Measurements from ENCODE around the gene NEAT1.

Gene NEAT1

GRCh38 chr11:65433657-65434056 is 11.1 kb downstream of the NEAT1 start:
- no peak for DNase-seq (ENCODE audit: low read depth in 2 of 2)

DNA sequence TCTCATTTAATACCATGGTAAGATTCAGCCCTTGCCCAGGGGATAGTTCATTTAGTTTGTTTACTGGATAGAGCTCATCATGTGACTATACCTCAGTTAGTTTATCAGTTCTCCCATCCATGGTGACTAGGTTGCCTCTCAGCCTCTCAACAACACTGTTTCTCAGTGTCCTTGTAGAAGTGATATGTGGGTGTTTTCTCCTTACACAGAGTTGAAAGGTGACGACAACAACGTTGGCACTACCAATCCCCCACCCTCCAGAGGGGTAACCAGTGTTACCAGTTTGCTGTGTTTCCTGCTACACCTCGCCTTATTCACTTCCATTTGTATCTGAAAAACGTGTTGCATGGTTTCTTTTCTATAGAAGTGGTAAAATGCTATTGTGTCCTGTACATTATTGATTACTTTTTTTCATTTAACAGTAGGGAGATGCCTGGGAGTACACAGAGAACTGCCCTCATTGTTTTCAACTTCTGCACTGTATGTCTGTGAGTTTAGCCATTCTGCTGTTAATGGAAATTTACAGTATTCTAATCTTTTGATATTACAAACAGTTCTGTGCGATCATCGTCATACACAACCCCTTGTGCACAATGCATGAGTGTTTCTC is 11.6 kb downstream of the NEAT1 start:
- DNase-seq (ENCODE audit: low read depth in 2 of 2) = no peak

DNA sequence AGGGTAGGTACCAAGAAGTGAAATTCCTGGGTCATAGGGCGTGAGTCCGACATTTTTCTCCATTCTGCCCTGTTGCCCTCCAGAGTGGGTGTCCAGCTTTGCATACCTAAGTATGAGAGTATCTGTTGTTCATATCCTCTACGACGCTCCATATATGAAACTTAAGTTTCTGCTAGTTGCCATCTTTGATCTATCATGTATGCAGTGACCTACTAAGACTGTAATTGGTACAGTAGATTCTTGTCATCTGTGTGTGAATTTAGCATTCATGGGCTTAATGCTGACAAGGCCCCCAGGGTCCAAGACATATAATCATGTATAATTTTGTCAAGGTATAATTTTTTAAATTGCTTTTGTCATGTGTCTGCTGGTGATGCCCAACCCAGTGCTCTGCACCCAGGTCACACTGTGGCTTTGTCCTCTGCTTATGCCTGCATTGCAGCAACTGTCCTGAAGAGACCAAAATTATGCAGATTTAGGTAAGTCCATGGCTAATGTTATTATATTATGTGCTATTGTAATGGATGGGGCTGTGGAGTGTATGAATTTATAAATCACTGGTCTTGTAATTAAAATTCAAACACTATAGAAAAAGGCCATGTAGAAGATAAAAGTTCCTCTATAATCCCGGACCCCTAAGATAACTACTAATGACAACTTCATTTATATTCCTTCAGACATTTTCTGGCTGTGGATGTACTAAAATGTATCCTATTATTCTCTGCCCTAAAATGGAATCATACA is 12.2 kb downstream of the NEAT1 start:
- DNase-seq (ENCODE audit: low read depth in 2 of 2) = no peak

DNA sequence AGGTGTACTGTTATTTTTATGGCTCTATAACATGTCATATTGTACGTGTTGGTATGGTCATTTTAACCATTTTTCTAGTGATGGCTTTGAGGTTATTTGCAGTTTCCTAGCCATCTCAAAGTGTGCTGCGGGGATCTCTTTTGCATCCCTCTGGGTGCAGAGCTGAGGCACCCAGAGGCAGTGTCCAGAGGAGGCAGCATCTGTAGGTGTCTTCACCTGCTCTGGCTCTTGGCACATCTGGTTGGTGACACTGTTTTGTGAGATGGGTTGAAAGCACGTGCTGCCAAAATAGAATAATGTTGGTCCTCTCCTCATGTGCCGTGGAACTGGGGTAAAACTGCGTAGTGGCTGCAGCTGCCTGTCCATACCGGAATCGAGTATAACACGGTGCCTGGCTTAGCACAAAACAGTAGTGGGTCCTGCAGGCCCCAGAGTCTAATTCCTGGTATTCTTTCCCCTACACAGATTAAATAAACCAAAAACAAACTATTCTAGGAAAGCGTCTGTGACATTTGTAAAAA is 12.9 kb downstream of the NEAT1 start:
- DNase-seq (ENCODE audit: low read depth in 2 of 2) = no peak

- no peak for DNase-seq (ENCODE audit: low read depth in 2 of 2)
These were observed 13.4 kb downstream of the NEAT1 start for GRCh38 chr11:65435981-65436411.

DNA sequence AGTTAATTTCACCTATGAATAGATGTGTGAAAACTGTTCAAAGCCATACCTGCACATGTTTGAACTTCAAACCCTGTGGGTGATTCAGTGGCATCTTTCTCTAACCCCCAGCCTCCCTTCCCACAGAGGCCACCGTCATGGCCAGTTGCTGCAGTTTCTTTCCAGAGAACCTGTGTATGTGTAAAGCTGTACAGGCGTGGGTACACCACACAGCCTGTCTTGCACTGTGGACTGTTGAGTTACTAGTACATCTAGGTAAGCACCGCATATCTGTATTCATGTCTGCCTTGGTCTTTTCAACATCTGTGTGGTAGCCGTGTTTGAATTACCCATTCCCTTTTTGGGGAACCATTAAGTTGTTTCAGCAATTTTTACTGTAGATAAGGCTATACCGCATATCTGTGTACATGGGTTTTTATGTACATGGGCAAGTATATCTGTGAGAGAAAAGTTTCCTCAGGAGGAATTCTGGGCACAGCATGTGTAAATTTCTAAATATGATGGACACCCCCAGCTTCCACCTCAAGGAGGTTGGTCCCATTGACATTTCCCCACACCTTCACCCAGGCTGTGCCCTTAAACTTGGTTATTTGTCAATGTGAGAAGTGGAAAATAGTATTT is 13.9 kb downstream of the NEAT1 start:
- no peak for DNase-seq (ENCODE audit: low read depth in 2 of 2)

GRCh38 chr11:65437436-65438227 is 15.0 kb downstream of the NEAT1 start:
- DNase-seq (ENCODE audit: low read depth in 2 of 2) = no peak

DNA sequence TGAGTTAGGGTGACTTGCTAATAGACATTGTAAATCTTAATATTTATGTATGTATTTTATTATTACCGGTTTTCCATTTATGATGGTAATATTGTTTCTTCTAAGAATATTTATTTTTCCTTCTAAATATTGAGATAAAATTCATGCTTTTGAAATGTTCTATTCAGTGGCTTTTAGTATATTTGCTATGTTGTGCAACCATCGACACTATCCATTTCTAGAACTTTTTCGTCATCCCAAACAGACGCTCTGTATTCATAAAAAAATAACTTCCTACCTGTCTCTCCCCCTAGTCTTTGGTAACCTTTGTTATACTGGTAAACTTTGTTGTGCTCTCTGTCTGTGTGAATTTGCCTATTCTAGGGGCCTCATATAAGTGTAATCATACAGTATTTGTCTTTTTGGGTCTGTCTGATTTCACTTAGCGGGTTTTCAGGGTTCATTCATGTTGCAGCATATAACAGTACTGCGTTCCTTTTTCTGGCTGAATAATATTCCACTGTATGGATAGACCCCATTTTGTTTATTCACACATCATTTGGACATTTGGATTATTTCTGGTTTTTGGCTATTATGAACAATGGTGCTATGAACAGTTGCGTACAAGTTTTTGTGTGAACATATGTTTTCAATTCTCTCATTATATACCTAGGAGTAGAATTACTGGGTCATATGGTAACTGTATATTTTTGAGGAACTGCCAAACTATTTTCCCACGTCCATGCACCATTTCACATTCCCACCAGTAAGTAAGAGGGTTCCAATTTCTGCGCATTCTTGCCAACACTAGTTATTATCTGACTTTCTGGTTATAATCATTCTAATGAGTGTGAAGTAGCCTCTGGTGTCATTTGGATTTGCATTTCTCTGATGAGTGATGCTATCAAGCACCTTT is 15.9 kb downstream of the NEAT1 start:
- DNase-seq (ENCODE audit: low read depth in 2 of 2) = no peak

GRCh38 chr11:65439331-65440181 is 17.0 kb downstream of the NEAT1 start:
- no peak for DNase-seq (ENCODE audit: low read depth in 2 of 2)

- DNase-seq (ENCODE audit: low read depth in 2 of 2) = no peak
These were observed 18.4 kb downstream of the NEAT1 start for GRCh38 chr11:65440831-65441499.

GRCh38 chr11:65442842-65443331 is 20.3 kb downstream of the NEAT1 start:
- DNase-seq (ENCODE audit: low read depth in 2 of 2) = no peak

GRCh38 chr11:65444314-65445051 is 21.9 kb downstream of the NEAT1 start:
- DNase-seq (ENCODE audit: low read depth in 2 of 2) = no peak

DNA sequence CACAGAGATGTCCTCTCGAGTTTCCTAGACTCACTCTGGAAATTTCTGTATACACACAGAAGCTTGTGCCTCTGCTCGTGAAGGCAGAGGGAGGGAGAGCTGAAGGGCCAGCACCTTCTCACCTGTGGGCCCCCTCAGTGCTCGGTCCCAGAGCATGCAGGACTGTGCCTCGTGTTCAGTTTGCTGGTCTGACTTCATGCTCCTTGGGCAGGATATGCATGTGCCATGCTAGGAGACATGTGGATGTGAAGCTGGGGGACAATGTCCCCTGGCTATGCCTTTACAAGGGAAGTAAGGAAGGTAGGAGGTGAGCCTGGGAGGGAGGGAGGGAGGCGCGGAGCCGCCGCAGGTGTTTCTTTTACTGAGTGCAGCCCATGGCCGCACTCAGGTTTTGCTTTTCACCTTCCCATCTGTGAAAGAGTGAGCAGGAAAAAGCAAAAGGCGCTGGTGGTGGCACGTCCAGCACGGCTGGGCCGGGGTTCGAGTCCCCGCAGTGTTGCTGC is 22.6 kb downstream of the NEAT1 start:
- no peak for DNase-seq (ENCODE audit: low read depth in 2 of 2)

GRCh38 chr11:65445604-65446445 is 23.2 kb downstream of the NEAT1 start:
- DNase-seq (ENCODE audit: low read depth in 2 of 2) = no peak

GRCh38 chr11:65446446-65447277 is 24.1 kb downstream of the NEAT1 start:
- no peak for DNase-seq (ENCODE audit: low read depth in 2 of 2)

DNA sequence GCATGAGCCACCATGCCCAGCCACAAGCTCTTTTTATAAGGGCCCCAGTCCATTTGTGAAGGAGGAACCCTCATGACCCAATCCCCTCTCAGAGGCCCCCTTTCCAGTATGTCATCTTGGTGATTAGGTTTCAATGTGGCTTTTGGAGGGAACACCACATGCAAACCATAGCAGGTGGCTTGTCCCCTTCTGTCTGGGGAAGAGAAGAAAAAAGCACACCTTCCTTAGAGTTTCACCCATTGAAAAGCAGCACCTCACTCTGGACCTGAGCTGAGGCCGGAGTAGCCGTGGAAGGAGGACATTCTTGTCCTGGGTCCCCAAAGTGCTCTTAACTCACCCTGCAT is 25.4 kb downstream of the NEAT1 start:
- DNase-seq (ENCODE audit: low read depth in 2 of 2) = no peak
